ENCODE results near the gene MELTF.
A peak's percentile ranks its signal among the peaks of the same experiment; 100 is the strongest.
"Not testable (repeated sequence)": the region's sequence is repeated elsewhere in the genome, so short reads cannot be mapped to it uniquely, and the experiment has no call there.

MELTF gene

DNA sequence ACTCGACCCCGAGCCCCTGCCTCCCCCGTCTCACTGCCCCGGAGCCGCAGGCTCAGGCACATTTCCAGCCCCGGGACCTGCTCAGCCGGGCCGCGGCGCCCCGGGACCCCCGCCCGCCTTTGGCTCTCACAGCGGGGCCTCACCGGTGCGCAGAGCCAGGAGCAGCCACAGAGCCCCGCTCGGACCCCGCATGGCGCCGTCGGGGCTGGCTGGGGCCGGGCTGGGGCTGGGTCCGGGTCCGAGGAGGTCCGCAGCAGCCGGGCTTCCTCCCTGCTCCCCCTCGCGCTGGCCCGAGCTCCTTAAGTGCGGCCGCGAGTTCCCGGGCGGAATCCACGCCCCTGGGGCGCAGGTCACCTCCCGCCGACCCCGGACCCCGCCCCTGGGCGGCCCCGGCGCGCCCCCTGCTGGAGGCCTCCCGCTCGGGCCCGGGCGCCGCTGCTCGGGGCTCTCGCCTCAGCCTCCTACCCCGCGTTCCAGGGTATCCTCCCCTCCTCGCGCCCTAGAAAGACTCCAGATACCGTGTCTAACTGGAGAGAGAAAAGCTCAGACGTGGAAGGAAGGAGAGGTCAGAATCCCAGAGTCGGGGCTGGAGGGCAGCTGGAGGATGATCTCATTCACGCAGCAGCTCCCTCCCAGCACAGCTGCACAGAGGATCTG, at the start of gene MELTF:
Gene MELTF (minus strand): TSS at position 307 of the 657 bp plus-strand sequence. CDS start 115 bp downstream, at position 192.
- DNase-seq (ENCODE audit: low spot score): peak; percentile 41

GRCh38 chr3:197076415-197076814, 46.8 kb upstream of the MELTF start:
- no peak for DNase-seq (ENCODE audit: low spot score)

GRCh38 chr3:197068077-197068476, 38.5 kb upstream of the MELTF start:
- DNase-seq (ENCODE audit: low spot score): no peak

GRCh38 chr3:197064771-197065170, 35.2 kb upstream of the MELTF start:
- peak; percentile 26 for DNase-seq (ENCODE audit: low spot score)

DNA sequence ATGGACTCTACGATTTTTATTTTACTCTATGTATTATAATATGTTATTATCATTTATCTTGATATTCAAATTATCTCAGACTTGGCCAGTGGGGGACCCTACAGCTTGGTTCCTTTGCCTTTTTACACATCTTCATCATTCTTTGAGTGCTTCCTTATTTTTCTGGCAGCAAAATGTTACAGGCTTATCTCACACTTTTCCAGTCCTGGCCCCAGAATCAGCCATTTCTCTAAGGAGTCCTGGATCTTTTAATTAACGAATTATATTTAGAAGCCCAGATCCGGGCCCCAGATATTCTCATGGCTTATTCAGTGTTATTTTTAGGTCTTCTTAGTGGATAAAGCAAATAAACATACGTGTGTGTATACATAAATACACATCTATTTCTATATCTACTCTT, 32.8 kb upstream of the MELTF start:
- no peak for DNase-seq (ENCODE audit: low spot score)

- not testable (repeated sequence) for DNase-seq (ENCODE audit: low spot score)
Measured at GRCh38 chr3:197051637-197052036, 22.0 kb upstream of the MELTF start.

GRCh38 chr3:197050511-197050910, 20.9 kb upstream of the MELTF start:
- DNase-seq (ENCODE audit: low spot score): no peak

- DNase-seq (ENCODE audit: low spot score): no peak
Measured at GRCh38 chr3:197042539-197042938, 12.9 kb upstream of the MELTF start.

- no peak for DNase-seq (ENCODE audit: low spot score)
Measured at GRCh38 chr3:197041875-197042488, 12.4 kb upstream of the MELTF start.

- no peak for DNase-seq (ENCODE audit: low spot score)
Measured at GRCh38 chr3:197040658-197041057, 11.0 kb upstream of the MELTF start.

- no peak for DNase-seq (ENCODE audit: low spot score)
Measured at GRCh38 chr3:197038679-197039462, 9.3 kb upstream of the MELTF start.

- DNase-seq (ENCODE audit: low spot score): no peak
Measured at GRCh38 chr3:197035577-197035976, 6.0 kb upstream of the MELTF start.

DNA sequence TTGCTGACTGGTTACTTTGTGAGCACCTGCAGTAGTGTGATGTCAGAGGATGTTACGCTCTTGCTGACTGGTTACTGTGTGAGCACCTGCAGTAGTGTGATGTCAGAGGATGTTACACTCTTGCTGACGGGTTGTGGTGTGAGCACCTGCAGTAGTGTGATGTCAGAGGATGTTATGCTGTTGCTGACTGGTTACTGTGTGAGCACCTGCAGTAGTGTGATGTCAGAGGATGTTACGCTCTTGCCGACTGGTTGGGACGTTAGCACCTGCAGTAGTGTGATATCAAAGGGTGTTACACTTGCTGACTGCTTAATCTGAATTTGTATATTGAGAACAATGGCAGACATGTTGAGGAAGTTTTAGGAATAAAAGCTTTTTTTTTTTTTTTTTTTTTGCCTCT, 5.2 kb upstream of the MELTF start:
- DNase-seq (ENCODE audit: low spot score): not testable (repeated sequence)

DNA sequence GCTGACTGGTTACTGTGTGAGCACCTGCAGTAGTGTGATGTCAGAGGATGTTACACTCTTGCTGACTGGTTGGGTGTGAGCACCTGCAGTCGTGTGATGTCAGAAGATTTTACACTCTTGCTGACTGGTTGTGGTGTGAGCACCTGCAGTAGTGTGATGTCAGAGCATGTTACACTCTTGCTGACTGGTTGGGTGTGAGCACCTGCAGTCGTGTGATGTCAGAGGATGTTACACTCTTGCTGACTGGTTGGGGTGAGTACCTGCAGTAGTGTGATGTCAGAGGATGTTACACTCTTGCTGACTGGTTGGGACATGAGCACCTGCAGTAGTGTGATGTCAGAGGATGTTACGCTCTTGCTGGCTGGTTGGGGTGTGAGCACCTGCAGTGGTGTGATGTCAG, 4.1 kb upstream of the MELTF start:
- DNase-seq (ENCODE audit: low spot score): not testable (repeated sequence)

DNA sequence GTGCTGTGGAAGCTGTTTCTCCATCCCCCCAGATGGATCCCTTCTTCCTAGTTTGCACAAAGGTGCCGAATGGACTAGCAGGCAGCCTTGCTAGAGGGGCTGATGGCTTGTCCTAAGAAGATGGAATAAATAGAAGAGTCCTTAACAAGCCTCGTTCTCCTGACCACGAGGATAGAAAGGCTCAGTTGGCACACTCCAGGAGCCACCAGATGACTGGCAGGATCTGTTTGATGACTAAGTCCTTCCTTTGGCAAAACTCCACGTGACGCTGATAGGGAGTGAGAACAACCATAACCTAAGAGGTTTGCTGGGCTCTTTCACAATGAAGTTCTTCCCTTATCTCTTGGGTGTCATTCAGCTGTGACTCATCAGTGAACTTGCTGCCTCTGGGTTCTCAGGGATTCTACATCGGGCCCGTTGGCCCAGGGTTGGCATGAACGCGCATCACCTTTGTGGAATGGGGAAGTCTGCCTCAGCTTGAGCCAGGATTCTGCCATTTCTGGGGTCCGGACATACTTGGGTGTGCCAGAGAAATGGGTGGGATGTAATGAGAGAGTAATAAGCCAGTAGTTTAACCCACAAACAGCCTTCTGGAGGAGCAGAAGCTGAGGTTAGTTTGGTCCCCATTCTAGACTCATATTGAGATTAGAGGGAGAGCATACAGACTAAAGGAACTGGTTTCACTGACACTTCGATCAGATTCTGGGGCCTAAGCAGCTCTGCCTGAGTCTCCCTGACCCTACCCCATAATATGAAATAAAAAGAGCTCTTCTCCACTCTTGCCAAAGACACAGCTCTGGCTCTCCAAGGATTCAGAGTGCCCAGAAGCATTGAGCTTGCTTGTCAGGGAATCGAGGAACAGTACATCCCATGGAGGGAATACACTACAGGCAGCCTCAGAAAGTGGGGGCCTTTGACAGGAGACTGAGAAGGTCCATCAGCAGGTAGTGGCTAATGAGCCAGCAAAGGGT, 2.0 kb upstream of the MELTF start:
- peak; percentile 88 for DNase-seq (ENCODE audit: low spot score)

- DNase-seq (ENCODE audit: low spot score): no peak
Measured at GRCh38 chr3:197030379-197031314, 1.0 kb upstream of the MELTF start.

DNA sequence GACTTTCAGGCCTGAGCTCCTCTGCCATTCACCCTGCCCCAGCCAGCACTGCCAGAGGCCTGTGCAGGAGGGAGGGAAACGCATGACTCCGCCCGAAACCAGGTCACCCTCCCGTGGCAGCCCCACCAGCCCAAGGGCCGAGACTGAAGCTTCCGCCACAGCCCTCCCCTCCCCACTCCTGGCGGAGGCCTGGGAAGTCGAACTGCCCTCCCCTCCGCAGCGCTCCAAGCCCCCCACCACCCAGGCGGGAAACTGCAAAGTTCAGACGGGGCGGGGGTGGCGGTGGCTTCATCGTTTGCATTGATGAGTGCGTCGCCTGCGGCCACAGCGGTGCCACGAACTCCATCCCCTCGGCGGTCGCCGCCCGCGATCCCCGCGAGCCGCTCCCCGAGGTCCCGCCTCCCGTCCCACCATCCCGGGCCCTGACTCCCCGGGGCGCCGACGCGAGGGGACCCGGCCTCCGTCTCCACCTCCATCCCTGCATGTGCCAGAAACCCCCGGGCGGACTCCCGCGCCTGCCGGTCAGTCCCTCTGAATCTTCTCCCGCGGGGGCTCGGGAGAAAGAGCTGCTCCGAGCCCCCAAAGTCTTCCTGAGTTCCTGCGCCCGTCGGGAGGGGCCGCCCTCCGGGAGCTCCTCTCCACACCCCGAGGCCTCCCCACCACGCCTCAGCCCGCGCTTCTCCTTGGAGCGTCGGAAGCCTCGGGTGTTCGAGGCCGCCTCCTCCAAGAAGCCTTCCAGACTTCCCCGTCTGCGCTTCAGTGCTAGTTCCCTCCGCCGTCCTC, 698 bp downstream of the MELTF start:
- no peak for DNase-seq (ENCODE audit: low spot score)

- no peak for DNase-seq (ENCODE audit: low spot score)
Measured at GRCh38 chr3:197027896-197028727, 1.5 kb downstream of the MELTF start.
